HepG2 (cell line): ENCODE measurements around the gene SULT6B1. TPM values are rescaled to one million over a fixed set of nuclear protein-coding genes. Genes with fewer than 3 reads are reported as not detected.

Experiments used
- AKNA ChIP-seq: sonication (generic); formaldehyde crosslinking; IDR thresholded peaks from 2 replicates; pipeline ENCODE4 v1.4.0; 2020; ENCODE audit warnings: missing genetic modification reagents, borderline replicate concordance
- CREM ChIP-seq, 2 experiments: sonication (generic) in 1 of 2; formaldehyde crosslinking in 1 of 2; IDR thresholded peaks; 2 replicates each; pipeline versions ENCODE4 v1.4.0 to v1.6.1; 2016 to 2020; ENCODE audit warnings: antibody characterized with exemption in 1 of 2, mild to moderate bottlenecking in 1 of 2, missing genetic modification reagents in 1 of 2
- GMEB2 ChIP-seq: IDR thresholded peaks from 2 replicates; pipeline ENCODE4 v1.6.1; 2016; ENCODE audit warnings: missing biosample characterization, missing genetic modification reagents, low read depth
- POLR2AphosphoS2 ChIP-seq: IDR thresholded peaks from 2 replicates; pipeline ENCODE4 v1.6.1; 2011; ENCODE audit warnings: low read depth, low read length, improper control_type of control experiment
- RELA ChIP-seq: sonication (generic); formaldehyde crosslinking; IDR thresholded peaks from 2 replicates; pipeline ENCODE4 v1.4.0; 2020; ENCODE audit warnings: missing genetic modification reagents
- RFX5 ChIP-seq: IDR thresholded peaks from 2 replicates; pipeline ENCODE4 v1.6.1; 2011; ENCODE audit warnings: low read depth, low read length, improper control_type of control experiment
- SP1 ChIP-seq, 2 experiments: fragments of 450-650 bp in 1 of 2; sonication (generic) in 1 of 2; formaldehyde crosslinking in 1 of 2; IDR thresholded peaks; 2 replicates each; pipeline versions ENCODE4 v1.4.0 to v1.6.1; 2016 to 2020; ENCODE audit warnings: missing genetic modification reagents in 1 of 2
- TCF7 ChIP-seq: sonication (generic); IDR thresholded peaks from 2 replicates; pipeline ENCODE4 v1.6.1; 2016; ENCODE audit warnings: antibody characterized with exemption, low read depth
- ZFX ChIP-seq: sonication (generic); formaldehyde crosslinking; IDR thresholded peaks from 2 replicates; pipeline ENCODE4 v1.4.0; 2020; ENCODE audit warnings: mild to moderate bottlenecking, low read depth, missing genetic modification reagents, moderate library complexity
- ZNF230 ChIP-seq: sonication (generic); formaldehyde crosslinking; IDR thresholded peaks from 2 replicates; pipeline ENCODE4 v1.4.0; 2020; ENCODE audit warnings: mild to moderate bottlenecking, missing genetic modification reagents
- polyA plus RNA-seq, 8 experiments: library from polyadenylated mRNA; depleted of rRNA in 3 of 8; stranded (reverse) in 7 of 8; unstranded in 1 of 8; fragments of >200 nt; fragmentation: Illumina TruSeq in 4 of 8; extraction: Trizol in 4 of 8; gene quantifications; 2 replicates each; pipeline versions ENCODE4 v1.2.1 to v1.2.3, GENCODE V29; 2011 to 2016; ENCODE audit warnings: low read depth in 4 of 8, missing spikeins in 1 of 8, mixed read lengths in 1 of 8; ENCODE audit not compliant: insufficient read depth in 1 of 8
- total RNA-seq, 5 experiments: library from RNA; depleted of rRNA; stranded (reverse); fragments of >200 nt; fragmentation: Illumina TruSeq; extraction: Trizol; gene quantifications; 2 replicates each; pipeline ENCODE4 v1.2.3, GENCODE V29; 2016; ENCODE audit warnings: low read depth in 1 of 5
- TF ChIP-seq, protein P1 (sequence below): sonication (generic); formaldehyde crosslinking; IDR thresholded peaks from 2 replicates; pipeline ENCODE4 v1.9.0; 2021; ENCODE audit warnings: mild to moderate bottlenecking, missing genetic modification reagents
- TF ChIP-seq, protein P2 (sequence below): sonication (generic); formaldehyde crosslinking; IDR thresholded peaks from 2 replicates; pipeline ENCODE4 v1.8.1; 2023; ENCODE audit warnings: missing genetic modification reagents, inconsistent platforms, borderline replicate concordance

SULT6B1 gene
- total and polyA plus RNA-seq, 2 of the 13 experiments (the other 11 are each of a cell fraction or from before 2014, with no cell fraction given) = not detected

GRCh38 chr2:37156857-37157714, 31.4 kb downstream of the SULT6B1 start, which contains the start of gene EIF2AK2 (continued):
- TF ChIP-seq, protein P1, sequence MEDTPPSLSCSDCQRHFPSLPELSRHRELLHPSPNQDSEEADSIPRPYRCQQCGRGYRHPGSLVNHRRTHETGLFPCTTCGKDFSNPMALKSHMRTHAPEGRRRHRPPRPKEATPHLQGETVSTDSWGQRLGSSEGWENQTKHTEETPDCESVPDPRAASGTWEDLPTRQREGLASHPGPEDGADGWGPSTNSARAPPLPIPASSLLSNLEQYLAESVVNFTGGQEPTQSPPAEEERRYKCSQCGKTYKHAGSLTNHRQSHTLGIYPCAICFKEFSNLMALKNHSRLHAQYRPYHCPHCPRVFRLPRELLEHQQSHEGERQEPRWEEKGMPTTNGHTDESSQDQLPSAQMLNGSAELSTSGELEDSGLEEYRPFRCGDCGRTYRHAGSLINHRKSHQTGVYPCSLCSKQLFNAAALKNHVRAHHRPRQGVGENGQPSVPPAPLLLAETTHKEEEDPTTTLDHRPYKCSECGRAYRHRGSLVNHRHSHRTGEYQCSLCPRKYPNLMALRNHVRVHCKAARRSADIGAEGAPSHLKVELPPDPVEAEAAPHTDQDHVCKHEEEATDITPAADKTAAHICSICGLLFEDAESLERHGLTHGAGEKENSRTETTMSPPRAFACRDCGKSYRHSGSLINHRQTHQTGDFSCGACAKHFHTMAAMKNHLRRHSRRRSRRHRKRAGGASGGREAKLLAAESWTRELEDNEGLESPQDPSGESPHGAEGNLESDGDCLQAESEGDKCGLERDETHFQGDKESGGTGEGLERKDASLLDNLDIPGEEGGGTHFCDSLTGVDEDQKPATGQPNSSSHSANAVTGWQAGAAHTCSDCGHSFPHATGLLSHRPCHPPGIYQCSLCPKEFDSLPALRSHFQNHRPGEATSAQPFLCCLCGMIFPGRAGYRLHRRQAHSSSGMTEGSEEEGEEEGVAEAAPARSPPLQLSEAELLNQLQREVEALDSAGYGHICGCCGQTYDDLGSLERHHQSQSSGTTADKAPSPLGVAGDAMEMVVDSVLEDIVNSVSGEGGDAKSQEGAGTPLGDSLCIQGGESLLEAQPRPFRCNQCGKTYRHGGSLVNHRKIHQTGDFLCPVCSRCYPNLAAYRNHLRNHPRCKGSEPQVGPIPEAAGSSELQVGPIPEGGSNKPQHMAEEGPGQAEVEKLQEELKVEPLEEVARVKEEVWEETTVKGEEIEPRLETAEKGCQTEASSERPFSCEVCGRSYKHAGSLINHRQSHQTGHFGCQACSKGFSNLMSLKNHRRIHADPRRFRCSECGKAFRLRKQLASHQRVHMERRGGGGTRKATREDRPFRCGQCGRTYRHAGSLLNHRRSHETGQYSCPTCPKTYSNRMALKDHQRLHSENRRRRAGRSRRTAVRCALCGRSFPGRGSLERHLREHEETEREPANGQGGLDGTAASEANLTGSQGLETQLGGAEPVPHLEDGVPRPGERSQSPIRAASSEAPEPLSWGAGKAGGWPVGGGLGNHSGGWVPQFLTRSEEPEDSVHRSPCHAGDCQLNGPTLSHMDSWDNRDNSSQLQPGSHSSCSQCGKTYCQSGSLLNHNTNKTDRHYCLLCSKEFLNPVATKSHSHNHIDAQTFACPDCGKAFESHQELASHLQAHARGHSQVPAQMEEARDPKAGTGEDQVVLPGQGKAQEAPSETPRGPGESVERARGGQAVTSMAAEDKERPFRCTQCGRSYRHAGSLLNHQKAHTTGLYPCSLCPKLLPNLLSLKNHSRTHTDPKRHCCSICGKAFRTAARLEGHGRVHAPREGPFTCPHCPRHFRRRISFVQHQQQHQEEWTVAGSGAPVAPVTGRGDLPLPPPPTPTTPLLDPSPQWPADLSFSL (CRISPR knock-in tag) = no peak
- TF ChIP-seq ZNF230 (peak; percentile 53; the same call in 1 of the 2 replicates), AKNA (no peak), GMEB2 (CRISPR knock-in tag) (no peak), RELA (CRISPR knock-in tag) (no peak), SP1 (IDR thresholded peaks at IDR 0.05) (no peak), SP1 (CRISPR knock-in tag; IDR thresholded peaks at IDR 0.05) (peak; percentile 62; the same call in 1 of the 2 replicates), ZFX (CRISPR knock-in tag) (peak; percentile 86), POLR2AphosphoS2 (no peak), CREM (IDR thresholded peaks at IDR 0.05) (no peak), CREM (CRISPR knock-in tag; IDR thresholded peaks at IDR 0.05) (no peak), TCF7 (peak; percentile 20; the same call in 1 of the 2 replicates), RFX5 (no peak)
- TF ChIP-seq, protein P2, sequence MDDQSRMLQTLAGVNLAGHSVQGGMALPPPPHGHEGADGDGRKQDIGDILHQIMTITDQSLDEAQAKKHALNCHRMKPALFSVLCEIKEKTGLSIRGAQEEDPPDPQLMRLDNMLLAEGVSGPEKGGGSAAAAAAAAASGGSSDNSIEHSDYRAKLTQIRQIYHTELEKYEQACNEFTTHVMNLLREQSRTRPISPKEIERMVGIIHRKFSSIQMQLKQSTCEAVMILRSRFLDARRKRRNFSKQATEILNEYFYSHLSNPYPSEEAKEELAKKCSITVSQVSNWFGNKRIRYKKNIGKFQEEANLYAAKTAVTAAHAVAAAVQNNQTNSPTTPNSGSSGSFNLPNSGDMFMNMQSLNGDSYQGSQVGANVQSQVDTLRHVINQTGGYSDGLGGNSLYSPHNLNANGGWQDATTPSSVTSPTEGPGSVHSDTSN = no peak
